WTC11 (cell line): ENCODE results near the gene RPL10A. TPM values are rescaled to one million over a fixed set of nuclear protein-coding genes. Genes with fewer than 3 reads are reported as not detected.
"Not testable (repeated sequence)": the region's sequence is repeated elsewhere in the genome, so short reads cannot be mapped to it uniquely, and the experiment has no call there.

Experiments
- ATAC-seq: fragments of 200-7000 bp; cut with Tn5 transposase; 2 replicates; pipeline ENCODE4 v1.10.0; 2021; ENCODE audit warnings: mild to moderate bottlenecking, moderate library complexity
- CTCF ChIA-PET: fragments of 300-600 bp; sonication (Branson Sonifier 250); formaldehyde crosslinking; loops from one replicate; lab custom pipeline; 2021; ENCODE audit warnings: antibody characterized with exemption; lab: Charles Lee
- POLR2A ChIA-PET: fragments of 350-600 bp; sonication (Branson Sonifier 250); formaldehyde crosslinking; loops from one replicate; lab custom pipeline; 2021; ENCODE audit warnings: antibody characterized with exemption; lab: Charles Lee
- DNase-seq: peaks from one replicate; pipeline ENCODE4 v3.0.0; 2021; ENCODE audit warnings: low spot score
- H3K27ac Mint-ChIP-seq: 2 replicates; pipeline ENCODE4 v1.8.0; 2021; ENCODE audit warnings: mixed read lengths
- H3K27me3 Mint-ChIP-seq: 2 replicates; pipeline ENCODE4 v1.8.0; 2021; ENCODE audit warnings: low read depth, mild to moderate bottlenecking, moderate library complexity, mixed read lengths
- H3K36me3 Mint-ChIP-seq: 2 replicates; pipeline ENCODE4 v1.8.0; 2021; ENCODE audit warnings: mixed read lengths
- H3K4me1 Mint-ChIP-seq: 2 replicates; pipeline ENCODE4 v1.8.0; 2022; ENCODE audit warnings: mixed read lengths
- H3K4me3 Mint-ChIP-seq: 2 replicates; pipeline ENCODE4 v1.8.0; 2021; ENCODE audit warnings: mild to moderate bottlenecking, moderate library complexity, mixed read lengths
- H3K9me3 Mint-ChIP-seq: 2 replicates; pipeline ENCODE4 v1.8.0; 2021; ENCODE audit warnings: mixed read lengths
- GTF2I ChIP-seq: fragments of 250-450 bp; sonication (Bioruptor Pico); conservative IDR thresholded peaks from 2 replicates; pipeline ENCODE4 v1.4.0; 2021; ENCODE audit warnings: mild to moderate bottlenecking
- JAZF1 ChIP-seq: fragments of 250-450 bp; sonication (Bioruptor Pico); IDR thresholded peaks from 2 replicates; pipeline ENCODE4 v1.9.0; 2021; ENCODE audit warnings: moderate library complexity, mild to moderate bottlenecking, inconsistent platforms
- NR1H2 ChIP-seq: sonication (generic); formaldehyde crosslinking; IDR thresholded peaks from 2 replicates; pipeline ENCODE4 v1.9.0; 2021; ENCODE audit warnings: mild to moderate bottlenecking, moderate library complexity, missing genetic modification reagents
- PRDM15 ChIP-seq: sonication (generic); formaldehyde crosslinking; IDR thresholded peaks from 2 replicates; pipeline ENCODE4 v1.8.0; 2022; ENCODE audit warnings: missing genetic modification reagents
- TEAD1 ChIP-seq: sonication (generic); formaldehyde crosslinking; IDR thresholded peaks from 2 replicates; pipeline ENCODE4 v1.8.0; 2022; ENCODE audit warnings: mild to moderate bottlenecking, missing genetic modification reagents
- ZMAT4 ChIP-seq: fragments of 250-450 bp; sonication (Bioruptor Pico); IDR thresholded peaks from 2 replicates; pipeline ENCODE4 v1.9.0; 2021; ENCODE audit warnings: mild to moderate bottlenecking
- ZNF121 ChIP-seq: sonication (generic); formaldehyde crosslinking; IDR thresholded peaks from 2 replicates; pipeline ENCODE4 v1.8.0; 2023; ENCODE audit warnings: missing genetic modification reagents
- ZNF138 ChIP-seq: sonication (generic); formaldehyde crosslinking; conservative IDR thresholded peaks from 2 replicates; pipeline ENCODE4 v1.8.1; 2022; ENCODE audit warnings: mild to moderate bottlenecking, moderate library complexity, missing genetic modification reagents
- ZNF317 ChIP-seq: sonication (generic); formaldehyde crosslinking; IDR thresholded peaks from 2 replicates; pipeline ENCODE4 v1.8.1; 2023; ENCODE audit warnings: low read depth, mild to moderate bottlenecking, moderate library complexity, missing genetic modification reagents, borderline replicate concordance
- total RNA-seq: library from RNA; stranded (reverse); gene quantifications from 3 replicates; pipeline ENCODE4 v1.2.3, GENCODE V29; 2021
- TF ChIP-seq, protein P1 (sequence below): sonication (generic); formaldehyde crosslinking; IDR thresholded peaks from 2 replicates; pipeline ENCODE4 v1.8.0; 2022; ENCODE audit warnings: mild to moderate bottlenecking, missing genetic modification reagents
- TF ChIP-seq, protein P2 (sequence below): sonication (generic); formaldehyde crosslinking; IDR thresholded peaks from 2 replicates; pipeline ENCODE4 v1.8.0; 2022; ENCODE audit warnings: mild to moderate bottlenecking, missing genetic modification reagents
- TF ChIP-seq, protein P3 (sequence below): fragments of 250-450 bp; sonication (Bioruptor Pico); IDR thresholded peaks from 2 replicates; pipeline ENCODE4 v1.9.0; 2021; ENCODE audit warnings: mild to moderate bottlenecking
- TF ChIP-seq, protein P4 (sequence below): fragments of 200-600 bp; IDR thresholded peaks from 2 replicates; pipeline ENCODE4 v1.8.0; 2022; ENCODE audit warnings: antibody characterized with exemption

Gene RPL10A
- total RNA-seq, 1 experiment from 2014 or later = 1,829 TPM

DNA sequence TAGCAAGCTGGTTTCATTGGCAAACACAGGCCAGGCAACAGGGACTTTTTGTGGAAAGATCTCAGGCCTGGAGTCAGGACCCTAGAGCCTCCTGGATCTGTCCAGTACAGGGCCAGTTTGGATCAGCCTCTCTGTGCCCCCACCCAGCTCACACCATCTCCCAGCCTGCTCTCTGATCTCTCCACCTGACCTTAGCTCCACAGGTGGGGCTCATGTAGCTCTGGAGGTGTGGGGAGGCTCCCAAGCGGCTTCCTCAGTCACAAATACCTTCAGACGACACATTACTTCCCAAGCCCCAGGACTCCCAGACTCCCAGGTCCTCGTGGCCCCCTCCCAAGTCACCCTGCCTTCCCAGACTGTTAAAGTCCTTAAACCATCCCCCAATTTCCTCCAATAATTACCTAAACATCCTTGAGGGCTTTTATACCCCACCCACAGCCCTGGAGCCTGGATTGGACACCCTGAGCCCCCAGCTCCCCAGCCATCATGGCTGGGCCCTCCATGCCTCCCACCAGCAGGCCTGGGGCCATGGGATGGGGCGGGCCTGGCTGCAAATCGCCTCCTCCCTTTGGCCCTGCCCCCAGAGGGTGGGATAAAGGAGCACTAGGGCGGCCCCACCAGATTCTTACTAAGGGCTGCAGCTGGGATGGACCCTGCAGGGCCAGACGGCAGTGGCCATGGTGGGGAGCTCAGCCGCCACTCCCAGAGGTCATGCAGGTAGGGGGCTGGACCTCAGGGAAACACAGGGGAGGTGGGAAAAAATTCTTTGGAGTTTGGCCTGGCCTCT, 31.9 kb upstream of the RPL10A start:
- Mint-ChIP-seq H3K9me3 (no peaks in the 10 kb centered on the region), H3K27ac (no peak overlapping the region), H3K27me3 (no peaks in the 10 kb centered on the region), H3K4me3 (no peak overlapping the region), H3K36me3 (no peaks in the 10 kb centered on the region), H3K4me1 (peaks cover 3% of the 10 kb centered on the region; the same call in 1 of the 2 replicates)
- TF ChIP-seq ZMAT4 (CRISPR knock-in tag) (no peak), ZNF138 (CRISPR knock-in tag) (no peak), ZNF317 (CRISPR knock-in tag) (no peak), NR1H2 (CRISPR knock-in tag) (no peak), PRDM15 (no peak), JAZF1 (CRISPR knock-in tag) (no peak), TEAD1 (no peak)
- TF ChIP-seq, protein P1, sequence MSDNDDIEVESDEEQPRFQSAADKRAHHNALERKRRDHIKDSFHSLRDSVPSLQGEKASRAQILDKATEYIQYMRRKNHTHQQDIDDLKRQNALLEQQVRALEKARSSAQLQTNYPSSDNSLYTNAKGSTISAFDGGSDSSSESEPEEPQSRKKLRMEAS (CRISPR knock-in tag) = no peak
- TF ChIP-seq, protein P2, sequence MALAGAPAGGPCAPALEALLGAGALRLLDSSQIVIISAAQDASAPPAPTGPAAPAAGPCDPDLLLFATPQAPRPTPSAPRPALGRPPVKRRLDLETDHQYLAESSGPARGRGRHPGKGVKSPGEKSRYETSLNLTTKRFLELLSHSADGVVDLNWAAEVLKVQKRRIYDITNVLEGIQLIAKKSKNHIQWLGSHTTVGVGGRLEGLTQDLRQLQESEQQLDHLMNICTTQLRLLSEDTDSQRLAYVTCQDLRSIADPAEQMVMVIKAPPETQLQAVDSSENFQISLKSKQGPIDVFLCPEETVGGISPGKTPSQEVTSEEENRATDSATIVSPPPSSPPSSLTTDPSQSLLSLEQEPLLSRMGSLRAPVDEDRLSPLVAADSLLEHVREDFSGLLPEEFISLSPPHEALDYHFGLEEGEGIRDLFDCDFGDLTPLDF = no peak
- TF ChIP-seq, protein P3, sequence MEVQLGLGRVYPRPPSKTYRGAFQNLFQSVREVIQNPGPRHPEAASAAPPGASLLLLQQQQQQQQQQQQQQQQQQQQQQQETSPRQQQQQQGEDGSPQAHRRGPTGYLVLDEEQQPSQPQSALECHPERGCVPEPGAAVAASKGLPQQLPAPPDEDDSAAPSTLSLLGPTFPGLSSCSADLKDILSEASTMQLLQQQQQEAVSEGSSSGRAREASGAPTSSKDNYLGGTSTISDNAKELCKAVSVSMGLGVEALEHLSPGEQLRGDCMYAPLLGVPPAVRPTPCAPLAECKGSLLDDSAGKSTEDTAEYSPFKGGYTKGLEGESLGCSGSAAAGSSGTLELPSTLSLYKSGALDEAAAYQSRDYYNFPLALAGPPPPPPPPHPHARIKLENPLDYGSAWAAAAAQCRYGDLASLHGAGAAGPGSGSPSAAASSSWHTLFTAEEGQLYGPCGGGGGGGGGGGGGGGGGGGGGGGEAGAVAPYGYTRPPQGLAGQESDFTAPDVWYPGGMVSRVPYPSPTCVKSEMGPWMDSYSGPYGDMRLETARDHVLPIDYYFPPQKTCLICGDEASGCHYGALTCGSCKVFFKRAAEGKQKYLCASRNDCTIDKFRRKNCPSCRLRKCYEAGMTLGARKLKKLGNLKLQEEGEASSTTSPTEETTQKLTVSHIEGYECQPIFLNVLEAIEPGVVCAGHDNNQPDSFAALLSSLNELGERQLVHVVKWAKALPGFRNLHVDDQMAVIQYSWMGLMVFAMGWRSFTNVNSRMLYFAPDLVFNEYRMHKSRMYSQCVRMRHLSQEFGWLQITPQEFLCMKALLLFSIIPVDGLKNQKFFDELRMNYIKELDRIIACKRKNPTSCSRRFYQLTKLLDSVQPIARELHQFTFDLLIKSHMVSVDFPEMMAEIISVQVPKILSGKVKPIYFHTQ (CRISPR knock-in tag) = no peak
- TF ChIP-seq, protein P4, sequence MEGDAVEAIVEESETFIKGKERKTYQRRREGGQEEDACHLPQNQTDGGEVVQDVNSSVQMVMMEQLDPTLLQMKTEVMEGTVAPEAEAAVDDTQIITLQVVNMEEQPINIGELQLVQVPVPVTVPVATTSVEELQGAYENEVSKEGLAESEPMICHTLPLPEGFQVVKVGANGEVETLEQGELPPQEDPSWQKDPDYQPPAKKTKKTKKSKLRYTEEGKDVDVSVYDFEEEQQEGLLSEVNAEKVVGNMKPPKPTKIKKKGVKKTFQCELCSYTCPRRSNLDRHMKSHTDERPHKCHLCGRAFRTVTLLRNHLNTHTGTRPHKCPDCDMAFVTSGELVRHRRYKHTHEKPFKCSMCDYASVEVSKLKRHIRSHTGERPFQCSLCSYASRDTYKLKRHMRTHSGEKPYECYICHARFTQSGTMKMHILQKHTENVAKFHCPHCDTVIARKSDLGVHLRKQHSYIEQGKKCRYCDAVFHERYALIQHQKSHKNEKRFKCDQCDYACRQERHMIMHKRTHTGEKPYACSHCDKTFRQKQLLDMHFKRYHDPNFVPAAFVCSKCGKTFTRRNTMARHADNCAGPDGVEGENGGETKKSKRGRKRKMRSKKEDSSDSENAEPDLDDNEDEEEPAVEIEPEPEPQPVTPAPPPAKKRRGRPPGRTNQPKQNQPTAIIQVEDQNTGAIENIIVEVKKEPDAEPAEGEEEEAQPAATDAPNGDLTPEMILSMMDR = no peak
- peak; percentile 38 for DNase-seq
- POLR2A ChIA-PET = interaction anchor here (0.6 kb wide), 2 partner anchors 111 to 487 kb away, joined by 4 read pairs; no protein-coding TSS in a partner anchor
- peak; percentile 74 for ATAC-seq
- CTCF ChIA-PET = interaction anchor here (1.0 to 3.5 kb wide), 7 partner anchors 8 to 116 kb away, joined by 3 to 17 read pairs (median 6); partner anchors contain the start of gene PPARD

GRCh38 chr6:35438378-35439065, 29.7 kb upstream of the RPL10A start:
- not testable (repeated sequence) for H3K9me3 Mint-ChIP-seq, DNase-seq, H3K27ac Mint-ChIP-seq, H3K4me1 Mint-ChIP-seq, H3K4me3 Mint-ChIP-seq, H3K36me3 Mint-ChIP-seq, H3K27me3 Mint-ChIP-seq, ATAC-seq
- CTCF ChIA-PET = interaction anchor here (1.0 to 2.2 kb wide), 2 partner anchors 11 to 23 kb away, joined by 3 to 13 read pairs; no protein-coding TSS in a partner anchor
- POLR2A ChIA-PET = interaction anchor here (1.6 kb wide), 1 partner anchor 10 kb away, joined by 7 read pairs; no protein-coding TSS in a partner anchor
- 0 out of 2 replicates have a peak, but pooled peaks have one; percentile 14 for TF ChIP-seq GTF2I (CRISPR knock-in tag)
- TF ChIP-seq ZNF121 (CRISPR knock-in tag) = peak; percentile 65; the same call in 1 of the 2 replicates
